Keratinocyte (primary cell): ENCODE measurements around the gene KCNG2.

ENCODE experiments used
- EZH2 ChIP-seq: IDR thresholded peaks from one replicate; pipeline ENCODE4 v1.6.1; 2012; ENCODE audit warnings: inconsistent platforms, mild to moderate bottlenecking, low read length, moderate library complexity
- TF ChIP-seq, protein P1 (sequence below), 3 experiments: IDR thresholded peaks in 1 of 3; conservative IDR thresholded peaks in 1 of 3; optimal IDR thresholded peaks in 1 of 3; 2 replicates in 2 of 3; 3 replicates in 1 of 3; pipeline versions ENCODE3 to v1.5.1; 2011; ENCODE audit warnings: low read length in 3 of 3, mild to moderate bottlenecking in 3 of 3, moderate library complexity in 2 of 3, control low read depth in 1 of 3, inconsistent platforms in 1 of 3; ENCODE audit not compliant: insufficient read depth in 2 of 3; ENCODE audit errors: extremely low read depth in 1 of 3

DNA sequence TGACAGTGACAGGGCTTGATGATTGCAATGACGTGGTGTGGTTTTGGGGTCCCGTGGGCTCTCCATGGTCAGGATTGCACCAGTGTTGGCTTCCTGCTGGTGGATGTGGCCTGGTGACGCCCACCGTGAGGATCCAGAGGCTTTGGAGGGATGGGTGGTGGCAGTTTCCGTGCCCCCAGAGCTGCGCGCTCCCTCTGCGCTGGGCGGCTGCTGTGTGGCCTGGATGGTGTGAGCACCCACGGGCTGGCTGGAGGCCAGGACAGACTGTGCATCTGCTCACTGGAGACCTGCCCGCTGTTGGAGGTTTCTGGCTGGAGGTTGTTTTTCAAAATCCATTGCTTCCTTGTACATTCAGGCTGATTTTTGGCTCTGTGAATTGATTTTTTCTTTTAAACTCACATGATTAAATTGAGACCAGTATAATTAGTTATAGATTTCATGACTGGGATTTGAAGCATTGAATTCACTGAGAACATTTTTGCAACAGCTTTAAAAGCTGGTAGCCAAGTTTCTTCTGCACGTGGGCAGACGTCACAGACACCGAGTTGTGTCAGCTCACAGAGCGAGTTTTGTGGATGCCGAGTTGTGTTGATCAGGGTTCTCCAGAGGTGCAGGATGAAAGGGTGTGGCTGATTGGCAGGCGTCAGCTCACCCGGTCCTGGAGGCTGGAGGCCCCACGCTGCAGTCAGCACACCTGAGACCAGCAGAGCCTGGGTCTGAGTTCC is 72.7 kb downstream of the KCNG2 start:
- TF ChIP-seq, protein P1, sequence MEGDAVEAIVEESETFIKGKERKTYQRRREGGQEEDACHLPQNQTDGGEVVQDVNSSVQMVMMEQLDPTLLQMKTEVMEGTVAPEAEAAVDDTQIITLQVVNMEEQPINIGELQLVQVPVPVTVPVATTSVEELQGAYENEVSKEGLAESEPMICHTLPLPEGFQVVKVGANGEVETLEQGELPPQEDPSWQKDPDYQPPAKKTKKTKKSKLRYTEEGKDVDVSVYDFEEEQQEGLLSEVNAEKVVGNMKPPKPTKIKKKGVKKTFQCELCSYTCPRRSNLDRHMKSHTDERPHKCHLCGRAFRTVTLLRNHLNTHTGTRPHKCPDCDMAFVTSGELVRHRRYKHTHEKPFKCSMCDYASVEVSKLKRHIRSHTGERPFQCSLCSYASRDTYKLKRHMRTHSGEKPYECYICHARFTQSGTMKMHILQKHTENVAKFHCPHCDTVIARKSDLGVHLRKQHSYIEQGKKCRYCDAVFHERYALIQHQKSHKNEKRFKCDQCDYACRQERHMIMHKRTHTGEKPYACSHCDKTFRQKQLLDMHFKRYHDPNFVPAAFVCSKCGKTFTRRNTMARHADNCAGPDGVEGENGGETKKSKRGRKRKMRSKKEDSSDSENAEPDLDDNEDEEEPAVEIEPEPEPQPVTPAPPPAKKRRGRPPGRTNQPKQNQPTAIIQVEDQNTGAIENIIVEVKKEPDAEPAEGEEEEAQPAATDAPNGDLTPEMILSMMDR (optimal IDR thresholded peaks at IDR 0.05 in 1 of 3, IDR thresholded peaks at IDR 0.05 in 1 of 3, conservative IDR thresholded peaks at IDR 0.05 in 1 of 3; ENCODE audit: extremely low read depth in 1 of 3, insufficient read depth in 2 of 3, low read length in 3 of 3), result no peak
- no peak for TF ChIP-seq EZH2
